HG03139 (cell line): ENCODE results near the gene EFCAB13.

Experiments
- ATAC-seq: cut with Tn5 transposase; IDR thresholded peaks from one replicate; pipeline ENCODE4 v1.9.1; 2021; ENCODE audit not compliant: unreplicated experiment

Gene EFCAB13

GRCh38 chr17:47295037-47295873 lies 28.5 kb upstream of the EFCAB13 start:
- ATAC-seq: no peak

- ATAC-seq: no peak
Observed at GRCh38 chr17:47295874-47296255, 27.9 kb upstream of the EFCAB13 start.

- no peak for ATAC-seq
Observed at GRCh38 chr17:47297661-47298400, 25.9 kb upstream of the EFCAB13 start.

GRCh38 chr17:47298712-47299111 lies 25.0 kb upstream of the EFCAB13 start:
- ATAC-seq: no peak

GRCh38 chr17:47299239-47299910 lies 24.4 kb upstream of the EFCAB13 start:
- ATAC-seq: no peak

GRCh38 chr17:47300718-47301117 lies 23.0 kb upstream of the EFCAB13 start:
- ATAC-seq: no peak

- ATAC-seq: no peak
Observed at GRCh38 chr17:47301161-47301560, 22.6 kb upstream of the EFCAB13 start.

- no peak for ATAC-seq
Observed at GRCh38 chr17:47301831-47302230, 21.9 kb upstream of the EFCAB13 start.

- ATAC-seq: no peak
Observed at GRCh38 chr17:47304186-47304585, 19.6 kb upstream of the EFCAB13 start.

- ATAC-seq: no peak
Observed at GRCh38 chr17:47305302-47305923, 18.3 kb upstream of the EFCAB13 start.

GRCh38 chr17:47310186-47310733 lies 13.5 kb upstream of the EFCAB13 start:
- ATAC-seq: no peak

- ATAC-seq: no peak
Observed at GRCh38 chr17:47311420-47311819, 12.3 kb upstream of the EFCAB13 start.

- no peak for ATAC-seq
Observed at GRCh38 chr17:47315451-47316266, 8.1 kb upstream of the EFCAB13 start.

- no peak for ATAC-seq
Observed at GRCh38 chr17:47316311-47316710, 7.4 kb upstream of the EFCAB13 start.

- ATAC-seq: no peak
Observed at GRCh38 chr17:47317119-47317518, 6.6 kb upstream of the EFCAB13 start.

GRCh38 chr17:47318197-47318918 lies 5.4 kb upstream of the EFCAB13 start:
- no peak for ATAC-seq

GRCh38 chr17:47320879-47321502 lies 2.8 kb upstream of the EFCAB13 start:
- ATAC-seq: no peak

- peak; percentile 28 for ATAC-seq
Observed at GRCh38 chr17:47324224-47325020, 667 bp downstream of the EFCAB13 start.
